HG03558 (cell line): ENCODE data around the gene MUC20.
"Not testable (repeated sequence)": the region's sequence is repeated elsewhere in the genome, so short reads cannot be mapped to it uniquely, and the experiment has no call there.

ENCODE experiments used
- ATAC-seq: cut with Tn5 transposase; IDR thresholded peaks from one replicate; pipeline ENCODE4 v1.9.1; 2021; ENCODE audit warnings: moderate number of reproducible peaks; ENCODE audit not compliant: unreplicated experiment; ENCODE audit errors: extremely low read depth

Gene MUC20

GRCh38 chr3:195727606-195728195, 6.9 kb downstream of the MUC20 start:
- no peak for ATAC-seq

- ATAC-seq = not testable (repeated sequence)
These were observed 8.0 kb downstream of the MUC20 start for GRCh38 chr3:195728789-195729188.

GRCh38 chr3:195729476-195730251, 8.9 kb downstream of the MUC20 start:
- no peak for ATAC-seq

GRCh38 chr3:195731356-195731905, 10.7 kb downstream of the MUC20 start:
- ATAC-seq = no peak

GRCh38 chr3:195732940-195733339, 12.2 kb downstream of the MUC20 start:
- ATAC-seq = no peak

- no peak for ATAC-seq
These were observed 14.4 kb downstream of the MUC20 start for GRCh38 chr3:195735036-195735695.

GRCh38 chr3:195736866-195737490, 16.2 kb downstream of the MUC20 start:
- no peak for ATAC-seq

GRCh38 chr3:195737782-195738181, 17.0 kb downstream of the MUC20 start:
- ATAC-seq = not testable (repeated sequence)

- ATAC-seq = no peak
These were observed 17.7 kb downstream of the MUC20 start for GRCh38 chr3:195738274-195739044.

GRCh38 chr3:195739561-195740111, 18.9 kb downstream of the MUC20 start:
- ATAC-seq = no peak

GRCh38 chr3:195744437-195744836, 23.7 kb downstream of the MUC20 start:
- no peak for ATAC-seq

GRCh38 chr3:195746346-195746745, 25.6 kb downstream of the MUC20 start:
- ATAC-seq = no peak

- ATAC-seq = no peak
These were observed 26.0 kb downstream of the MUC20 start for GRCh38 chr3:195746751-195747150.

- no peak for ATAC-seq
These were observed 27.9 kb downstream of the MUC20 start for GRCh38 chr3:195748661-195749060.

GRCh38 chr3:195749101-195749500, 28.3 kb downstream of the MUC20 start:
- not testable (repeated sequence) for ATAC-seq

- ATAC-seq = no peak
These were observed 30.2 kb downstream of the MUC20 start for GRCh38 chr3:195750797-195751520.

GRCh38 chr3:195751560-195751959, 30.8 kb downstream of the MUC20 start:
- no peak for ATAC-seq

GRCh38 chr3:195752066-195752465, 31.3 kb downstream of the MUC20 start:
- ATAC-seq = no peak
